ENCODE measurements around the gene LPCAT1. TPM values are rescaled to one million over a fixed set of nuclear protein-coding genes. Genes with fewer than 3 reads are reported as not detected.

Gene LPCAT1
- total RNA-seq, 1 experiment from 2014 or later = 75.0 TPM

- Histone ChIP-seq H3K4me3 (replicated peaks in 1 of 2; ENCODE audit: low read depth in 1 of 2, low read length in 2 of 2) (no peak overlapping the region), H3K4me2 (ENCODE audit: low read length) (no peak overlapping the region), H3K27ac (ENCODE audit: low read depth, low read length) (no peak overlapping the region), H2AFZ (ENCODE audit: low read depth, low read length, poor library complexity, severe bottlenecking) (no peak overlapping the region), H3K27me3 (ENCODE audit: insufficient read depth, low read length) (peaks cover 14% of the 10 kb centered on the region; the same call in 1 of the 2 replicates), H3K9ac (ENCODE audit: low read length) (no peak overlapping the region), H3K9me2 (ENCODE audit: insufficient read depth) (no peaks in the 10 kb centered on the region), H3K4me1 (ENCODE audit: control insufficient read depth in 1 of 2, insufficient read depth in 2 of 2, low read length in 2 of 2) (peaks cover 5 to 14% of the 10 kb centered on the region in 2 experiments; a peak in 3 of 4 replicates), H3K79me2 (ENCODE audit: insufficient read depth, low read length) (no peaks in the 10 kb centered on the region), H3K9me3 (ENCODE audit: control insufficient read depth in 1 of 2, insufficient read depth in 1 of 2, low read depth in 1 of 2, low read length in 2 of 2) (no peaks in the 10 kb centered on the region), H4K20me1 (ENCODE audit: insufficient read depth) (no peaks in the 10 kb centered on the region), H3K36me3 (ENCODE audit: control insufficient read depth in 1 of 2, insufficient read depth in 2 of 2, low read length in 2 of 2) (no peaks in the 10 kb centered on the region)
- ATAC-seq = no peak
- ChIA-PET RAD21 (ENCODE audit: low non-redundant PET in 1 of 2, low total read pairs in 2 of 2, uncharacterized antibody in 2 of 2, unreplicated experiment in 2 of 2) (no interaction called here), CTCF (no interaction called here), POLR2A (no interaction called here)
- no peak for TF ChIP-seq SIN3A (IDR thresholded peaks at IDR 0.05; ENCODE audit: low read depth)
- no peak for TF ChIP-seq EZH2phosphoT487 (IDR thresholded peaks at IDR 0.05; ENCODE audit: borderline replicate concordance)
- no peak for TF ChIP-seq ZBTB33 (IDR thresholded peaks at IDR 0.05; ENCODE audit: extremely low read depth, insufficient replicate concordance, low read length)
- TF ChIP-seq ELF1 (IDR thresholded peaks at IDR 0.05; ENCODE audit: borderline replicate concordance, low read depth) = no peak
- no peak for TF ChIP-seq ZNF274 (IDR thresholded peaks at IDR 0.05; ENCODE audit: low read depth, low read length)
- no TSS peak for BruUV-seq (replicated peaks)
- no peak for DNase-seq (ENCODE audit: low read depth, low spot score)
- intact Hi-C loops (cut with micrococcal nuclease) = no loop called here
These were observed 33.5 kb upstream of the LPCAT1 start for GRCh38 chr5:1557114-1557873.

All from HCT116 (cell line).